ENCODE data around the gene NPFFR2.
"Not testable (repeated sequence)": the region's sequence is repeated elsewhere in the genome, so short reads cannot be mapped to it uniquely, and the experiment has no call there.

The NPFFR2 gene

DNA sequence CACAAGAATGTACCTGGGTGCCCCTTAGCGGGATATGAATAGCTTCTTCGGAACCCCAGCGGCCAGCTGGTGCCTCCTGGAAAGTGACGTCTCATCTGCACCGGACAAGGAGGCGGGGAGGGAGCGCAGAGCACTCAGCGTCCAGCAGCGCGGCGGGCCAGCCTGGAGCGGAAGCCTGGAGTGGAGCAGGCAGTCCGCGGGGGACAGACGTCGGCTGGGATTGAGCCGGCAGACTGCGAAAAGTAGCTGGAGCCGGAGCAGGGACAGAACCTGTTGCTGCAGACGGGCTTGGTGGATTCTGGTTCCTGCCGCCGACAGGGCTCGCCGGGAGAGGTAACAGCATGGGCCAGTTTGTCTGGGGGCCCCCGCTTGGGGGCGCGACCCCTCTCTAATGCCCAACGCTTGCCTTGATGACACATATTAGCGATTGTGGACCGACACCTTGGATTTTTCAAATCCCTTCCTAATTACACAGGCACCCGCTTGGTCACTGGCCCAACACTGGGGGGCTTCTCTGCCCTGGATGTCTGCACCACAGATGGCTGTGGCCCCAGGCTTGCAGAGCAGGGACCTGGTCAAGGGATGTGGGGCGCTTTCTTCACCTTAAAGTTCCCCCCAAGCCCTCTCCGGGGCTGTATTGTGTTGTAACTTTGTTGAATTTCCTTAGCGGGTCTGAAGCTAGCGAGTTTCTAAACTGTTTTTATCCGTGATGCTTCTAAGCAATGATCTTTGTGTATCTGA is at the start of gene NPFFR2:
TSS of gene NPFFR2 (plus strand) at position 133 of the 741 bp plus-strand sequence. CDS start 96,592 bp downstream, outside the sequence.
- no peak for DNase-seq

DNA sequence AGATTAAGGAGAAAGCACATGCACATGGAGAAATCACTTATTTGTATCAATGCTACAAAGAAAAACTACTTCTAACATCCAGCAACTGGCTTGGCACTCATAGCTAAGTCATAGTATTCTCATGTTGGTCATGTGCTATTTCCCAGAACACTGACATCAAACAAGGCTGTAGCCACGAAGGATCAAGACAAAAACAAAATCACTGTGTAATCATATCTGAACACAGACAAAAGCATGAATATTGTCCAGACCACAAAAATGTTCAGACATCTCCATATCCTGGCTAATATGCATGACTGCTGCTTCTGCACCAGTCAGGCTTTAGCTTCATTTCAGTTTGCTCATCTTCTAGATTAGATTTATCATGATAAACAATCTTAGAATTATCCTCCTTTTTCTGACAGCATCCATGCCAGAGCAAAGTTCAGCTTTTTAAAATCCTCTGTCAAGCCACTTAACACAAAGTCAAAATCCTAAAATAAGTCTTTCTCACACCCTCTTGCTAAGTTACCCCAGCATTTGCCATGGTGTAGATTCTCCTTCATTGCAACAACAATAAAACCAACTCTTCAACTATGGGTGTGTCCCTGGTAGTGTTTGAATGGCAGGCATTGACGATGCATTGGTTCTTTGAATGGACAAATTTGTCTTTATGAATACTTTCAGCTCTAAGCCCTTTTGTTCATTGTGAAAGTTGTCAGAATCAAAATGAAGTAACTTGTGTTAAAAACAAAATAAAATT is 39.1 kb upstream of the NPFFR2 start:
- DNase-seq, result no peak

DNA sequence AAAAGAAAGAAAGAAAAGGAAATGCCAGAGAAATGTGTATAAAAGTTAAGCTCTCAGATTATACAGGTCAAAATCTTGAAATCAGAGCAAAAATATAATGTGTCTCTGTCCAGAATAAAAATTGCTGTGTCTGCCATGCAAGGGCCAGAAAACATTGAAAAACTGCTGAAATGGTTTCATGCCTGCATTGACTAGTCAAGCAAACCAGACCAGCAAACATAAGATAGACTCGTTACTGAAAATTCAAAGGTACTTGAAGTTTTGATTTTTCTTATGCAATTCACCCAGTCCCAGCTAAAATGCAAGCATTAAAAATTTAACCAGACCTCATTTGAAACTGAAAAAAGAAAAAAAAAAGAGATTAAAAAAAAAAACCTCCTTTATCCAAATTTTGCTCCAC is 37.2 kb upstream of the NPFFR2 start:
- no peak for DNase-seq

DNA sequence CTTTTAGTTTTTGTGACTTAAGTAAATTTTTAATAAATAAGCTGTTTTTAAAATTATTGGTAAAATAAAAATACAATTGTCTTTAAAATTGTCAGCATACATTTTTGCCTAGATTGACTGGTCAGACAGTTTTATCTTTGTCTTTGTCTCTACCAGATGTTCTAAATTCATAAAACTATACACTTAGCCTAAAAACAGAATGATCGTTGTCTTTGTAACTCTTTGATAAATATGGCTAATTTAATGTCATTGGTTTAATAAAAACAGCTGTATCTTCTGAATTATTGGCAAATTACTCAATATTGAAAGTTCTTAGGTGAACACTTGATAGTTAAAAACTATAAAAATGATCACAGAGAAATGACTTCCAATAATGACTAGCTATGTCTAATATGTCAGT is 36.5 kb upstream of the NPFFR2 start:
- DNase-seq, result no peak

DNA sequence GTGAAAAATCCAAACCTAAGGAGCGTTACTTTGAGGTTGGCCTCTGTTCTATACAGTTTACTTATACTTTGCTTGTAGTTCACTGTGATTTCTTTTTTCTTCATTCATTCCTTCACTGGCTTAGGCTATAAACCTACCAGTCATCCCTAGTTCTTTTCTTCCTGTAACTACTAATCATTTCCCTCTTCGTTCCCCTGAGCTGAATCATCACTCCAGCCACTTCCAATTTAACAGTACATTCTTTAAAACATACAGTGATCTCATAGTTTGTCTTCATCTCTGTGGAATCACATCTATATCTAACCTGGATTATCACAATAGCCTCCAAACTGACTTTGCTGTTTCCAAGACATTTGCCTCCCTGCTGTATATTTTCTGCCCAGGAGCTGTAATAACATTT is 25.2 kb upstream of the NPFFR2 start:
- no peak for DNase-seq

DNA sequence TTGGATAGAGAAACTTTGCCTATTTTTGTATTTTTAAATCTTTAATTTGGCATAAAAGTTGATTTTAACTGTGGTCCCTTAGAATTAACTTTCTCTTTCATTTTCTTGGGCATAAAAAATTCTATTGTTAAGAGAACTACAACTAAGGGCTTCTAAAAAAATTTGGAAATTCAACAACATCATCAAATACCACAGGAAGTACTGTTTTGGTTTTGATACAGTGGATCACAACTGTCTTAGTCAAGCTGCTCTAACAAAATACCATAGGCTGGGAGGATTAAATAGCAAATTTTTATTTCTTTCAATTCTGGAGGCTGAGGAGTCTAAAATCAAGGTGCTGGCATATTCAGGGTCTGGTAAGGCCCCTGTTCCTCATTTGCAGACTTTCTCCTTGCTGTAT is 19.9 kb upstream of the NPFFR2 start:
- DNase-seq, result no peak

DNA sequence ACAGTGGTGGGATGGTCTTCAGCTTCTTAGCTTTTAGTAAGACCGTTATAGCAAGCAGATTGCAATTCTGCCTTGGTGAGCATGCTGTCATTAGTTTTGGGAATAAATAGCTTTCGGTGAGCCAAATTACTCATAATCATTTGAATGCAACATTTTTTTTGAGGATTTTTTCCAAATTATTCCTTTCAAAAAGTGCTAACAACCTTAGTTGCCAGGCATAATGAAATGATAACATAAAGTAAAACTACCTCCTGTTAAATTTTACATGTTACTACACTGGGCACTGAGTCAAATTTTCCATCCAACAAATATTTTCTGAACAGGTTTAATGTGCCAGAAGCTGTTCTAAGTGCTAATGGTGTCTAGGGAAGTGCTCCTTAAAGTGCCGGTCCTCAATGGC is 15.8 kb upstream of the NPFFR2 start:
- no peak for DNase-seq

DNA sequence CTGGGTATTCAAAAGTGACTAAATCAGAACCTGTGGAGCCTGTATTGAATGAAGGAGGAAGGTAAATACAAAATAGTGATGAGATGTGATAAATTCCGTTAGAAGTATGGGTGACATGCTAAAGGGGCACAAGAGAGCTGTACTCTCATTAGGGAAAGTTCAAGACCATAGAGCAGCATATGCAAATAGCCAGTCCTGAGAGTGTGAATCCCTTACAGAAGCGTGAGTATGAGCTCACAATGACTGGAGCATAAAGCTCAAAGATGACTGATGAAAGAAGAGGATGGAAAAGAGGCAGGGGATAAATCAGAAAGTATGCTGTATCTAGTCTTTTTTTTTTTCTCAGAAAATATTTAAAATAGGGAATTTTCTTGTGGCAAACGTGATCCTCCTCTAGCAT is 12.1 kb upstream of the NPFFR2 start:
- DNase-seq, result no peak

DNA sequence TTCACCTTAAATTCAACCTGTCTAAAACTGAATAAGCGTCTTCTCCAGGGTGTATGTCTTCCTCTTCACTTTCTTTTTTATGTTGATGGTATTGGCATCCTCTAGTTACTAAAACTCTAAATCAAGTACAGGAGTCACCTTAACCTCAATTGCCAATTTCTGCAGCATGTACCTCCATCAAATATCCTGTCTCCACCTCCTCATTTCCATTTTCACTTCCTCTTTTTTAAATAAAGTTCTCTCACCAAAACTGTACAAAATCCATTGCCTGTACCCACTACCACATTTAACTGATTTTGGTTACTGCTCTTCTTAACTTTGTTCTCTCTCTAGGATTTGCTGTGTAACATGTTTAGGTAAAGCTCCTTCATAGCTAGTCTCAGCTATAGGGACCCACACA is 9.2 kb upstream of the NPFFR2 start:
- DNase-seq, result no peak

DNA sequence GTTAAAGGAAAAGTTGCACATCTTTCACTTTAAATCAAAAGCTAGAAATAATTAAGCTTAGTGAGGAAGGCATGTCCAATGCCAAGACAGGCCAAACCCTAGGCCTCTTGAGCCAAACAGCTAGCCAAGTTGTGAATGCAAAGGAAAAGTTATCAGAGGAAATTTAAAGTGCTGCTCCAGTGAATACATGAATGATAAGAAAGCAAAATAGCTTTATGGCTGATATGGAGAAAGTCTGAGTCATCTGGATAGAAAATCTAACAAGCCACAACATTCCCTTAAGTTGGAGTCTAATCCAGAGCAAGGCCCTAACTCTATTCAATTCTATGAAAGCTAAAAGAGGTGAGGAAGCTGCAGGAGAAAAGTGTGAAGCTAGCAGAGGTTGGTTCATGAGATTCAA is 23.8 kb downstream of the NPFFR2 start:
- DNase-seq, result no peak

DNA sequence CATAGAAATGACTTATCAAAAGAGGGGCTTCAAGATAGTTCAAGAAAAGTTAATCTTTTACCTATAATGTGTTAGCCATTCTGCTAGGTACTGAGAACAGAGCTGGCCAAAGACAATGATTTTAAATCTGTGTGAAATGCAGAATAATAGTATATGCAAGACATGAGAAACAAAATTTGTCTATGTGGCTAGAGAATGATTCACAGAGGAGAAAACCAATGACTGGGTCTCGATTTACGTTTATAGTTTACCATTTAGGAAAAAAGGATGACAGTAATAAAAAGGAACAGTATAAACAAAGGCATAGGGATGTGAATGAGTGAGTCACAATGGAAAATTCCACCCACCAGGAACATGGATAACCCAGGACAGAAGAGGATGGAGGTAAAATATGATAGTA is 31.9 kb downstream of the NPFFR2 start:
- DNase-seq, result no peak

DNA sequence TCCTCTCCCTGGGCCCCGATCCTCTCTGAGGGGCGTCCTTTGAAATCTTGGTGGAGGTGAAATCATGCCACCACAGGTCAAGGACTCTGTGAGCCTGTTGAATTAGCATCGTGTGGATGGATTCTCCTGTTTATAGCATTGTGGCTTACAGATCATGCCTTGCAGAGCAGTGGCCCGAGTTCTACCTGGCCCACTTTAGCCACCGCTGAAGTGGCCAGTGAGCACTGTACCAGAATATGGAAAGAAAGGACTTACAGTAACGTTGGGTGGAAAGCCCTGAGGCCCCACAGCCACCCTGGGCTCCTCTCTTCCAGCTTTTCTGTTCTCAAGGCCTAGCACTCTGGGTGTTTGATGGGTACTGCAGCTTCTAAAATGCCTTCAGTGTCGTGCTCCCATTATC is 35.3 kb downstream of the NPFFR2 start:
- no peak for DNase-seq

DNA sequence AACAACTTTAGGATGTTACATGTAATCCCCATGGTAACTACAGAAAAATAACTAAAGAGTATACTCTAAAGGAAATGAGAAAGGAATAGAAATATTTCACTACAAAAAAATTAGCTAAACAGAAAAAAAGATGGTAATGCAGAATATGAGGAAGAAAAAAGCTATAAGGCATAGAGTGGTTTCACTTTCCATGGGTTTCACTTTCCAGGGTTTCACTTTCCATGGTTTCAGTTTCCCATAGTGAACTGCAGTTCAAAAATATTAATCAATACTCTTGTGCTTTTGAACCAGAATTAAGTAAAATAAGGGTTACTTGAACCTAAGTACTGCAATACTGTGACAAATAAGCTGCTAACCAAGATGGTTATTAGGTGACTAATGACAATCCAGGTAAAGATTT is 42.0 kb downstream of the NPFFR2 start:
- DNase-seq, result no peak

DNA sequence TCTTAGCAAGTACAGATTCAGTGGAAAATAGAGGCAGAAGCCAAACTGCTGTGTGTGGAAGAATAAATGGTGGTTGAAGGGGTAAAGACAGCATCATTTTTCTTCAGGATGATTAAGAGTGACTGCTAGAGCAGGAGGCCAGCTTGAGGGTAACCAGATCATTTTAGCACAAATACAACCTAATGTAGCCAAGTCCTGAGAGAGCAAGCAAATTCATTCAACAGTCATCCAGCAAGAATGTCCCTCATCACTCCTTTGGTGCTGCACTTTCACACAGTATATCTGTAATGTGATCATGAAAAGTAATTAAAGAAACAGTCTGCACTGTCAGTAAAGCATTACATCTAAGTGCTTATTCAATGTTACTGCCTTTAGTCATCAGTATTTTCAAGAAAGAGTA is 44.8 kb downstream of the NPFFR2 start:
- no peak for DNase-seq

DNA sequence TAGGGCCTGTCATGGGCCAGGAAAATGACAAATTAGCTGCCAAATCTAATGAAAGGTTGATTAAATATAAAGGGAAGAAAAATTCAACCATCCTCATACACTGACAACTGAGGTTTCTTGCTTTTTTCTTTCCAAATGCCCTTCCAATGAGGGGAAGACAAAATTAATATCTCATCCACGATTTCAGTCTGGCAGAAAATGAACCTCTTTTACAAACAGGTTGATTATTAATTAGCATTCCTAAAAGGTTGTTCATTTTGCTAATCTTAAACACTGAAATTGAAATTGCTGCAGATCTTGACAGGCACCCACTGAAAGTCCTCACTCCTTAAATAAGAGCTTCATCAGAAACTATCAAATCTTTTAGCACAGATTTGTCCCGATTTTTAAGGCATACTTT is 45.5 kb downstream of the NPFFR2 start:
- DNase-seq, result no peak

DNA sequence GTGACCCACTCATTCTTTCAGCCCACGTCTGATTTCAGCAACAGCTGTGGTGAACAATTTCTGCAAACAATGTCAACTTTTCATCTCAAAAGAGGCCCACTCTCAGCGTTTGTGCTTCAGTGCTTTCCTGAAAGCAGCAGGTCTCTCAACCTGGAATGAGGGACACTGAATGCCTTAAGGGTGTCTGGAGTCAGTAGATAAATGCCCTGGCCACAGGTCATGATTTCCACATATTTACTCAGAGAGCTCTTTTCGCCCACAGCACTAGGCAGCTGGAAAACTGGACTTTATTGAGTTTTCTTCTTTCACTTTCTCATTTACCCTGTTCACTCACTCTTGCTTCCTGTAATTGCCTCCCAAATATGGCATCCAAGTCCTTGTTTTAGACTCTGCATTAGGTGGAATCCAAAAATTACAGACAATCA is 52.8 kb downstream of the NPFFR2 start:
- DNase-seq, result no peak

DNA sequence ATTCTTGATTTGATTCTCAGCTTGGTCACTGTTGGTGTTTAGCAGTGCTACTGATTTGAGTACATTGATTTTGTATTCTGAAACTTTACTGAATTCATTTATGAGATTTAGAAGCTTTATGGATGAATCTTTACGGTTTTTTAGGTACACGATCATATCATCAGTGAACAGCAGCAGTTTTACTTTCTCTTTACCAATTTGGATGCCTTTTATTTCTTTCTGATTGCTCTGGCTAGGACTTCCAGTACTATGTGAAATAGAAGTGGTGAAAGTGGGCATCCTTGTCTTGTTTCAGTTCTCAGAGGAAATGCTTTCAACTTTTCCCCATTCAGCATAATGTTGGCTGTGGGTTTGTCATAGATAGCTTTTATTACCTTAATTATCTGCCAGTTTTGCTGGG is 58.8 kb downstream of the NPFFR2 start:
- DNase-seq, result not testable (repeated sequence)

DNA sequence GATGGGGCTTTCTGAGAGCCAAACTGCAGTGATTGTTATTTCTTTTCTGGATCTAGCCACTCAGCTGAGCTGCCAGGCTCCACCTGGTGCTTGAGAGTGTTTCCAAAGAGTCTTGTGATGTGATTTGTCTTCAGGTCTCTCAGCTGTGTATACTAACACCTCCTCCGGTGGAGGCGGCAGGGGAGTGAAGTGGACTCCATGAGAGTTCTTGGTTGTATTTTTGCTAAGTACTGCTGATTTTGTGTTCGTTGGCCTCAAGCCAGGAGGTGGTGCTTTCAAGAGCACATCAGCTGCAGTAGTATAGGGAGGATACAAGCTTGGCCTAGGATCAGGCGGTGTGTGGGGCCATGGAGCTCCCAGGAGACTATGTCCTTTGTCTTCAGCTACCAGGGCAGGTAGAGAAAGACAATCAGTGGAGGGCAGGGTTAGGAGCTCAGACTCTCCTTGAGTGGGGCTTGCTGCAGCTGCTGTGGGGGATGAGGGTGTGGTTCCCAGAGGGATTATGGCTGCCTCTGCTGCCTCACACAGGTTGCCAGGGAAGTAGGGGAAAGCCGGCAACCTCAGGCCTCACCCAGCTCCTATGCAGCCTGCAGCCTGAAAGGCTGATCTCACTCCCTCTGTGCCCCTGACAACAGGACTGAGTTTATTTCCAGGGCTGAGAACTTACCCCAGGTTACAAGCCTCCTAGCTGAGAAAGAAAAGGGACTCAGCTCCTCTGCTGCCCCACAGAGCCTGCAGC is 62.4 kb downstream of the NPFFR2 start:
- no peak for DNase-seq

DNA sequence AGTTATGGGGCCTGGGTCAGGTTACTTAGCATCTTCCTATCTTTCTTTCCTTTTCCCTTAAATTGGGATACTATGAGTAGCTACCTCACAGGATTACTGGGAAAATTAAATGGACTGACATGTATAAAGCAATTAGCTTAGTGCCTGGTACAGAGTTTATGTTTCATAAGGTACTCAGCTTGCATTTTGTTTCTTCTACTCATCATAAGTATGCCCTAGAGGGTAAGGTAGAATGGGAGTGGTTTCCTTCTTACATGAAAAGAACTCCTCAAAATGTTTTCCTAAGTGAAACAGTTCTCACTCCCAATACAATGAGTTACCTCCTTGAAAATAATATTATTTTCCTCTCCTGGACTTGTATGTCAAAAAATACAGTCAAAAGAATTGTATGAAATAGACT is 75.7 kb downstream of the NPFFR2 start:
- no peak for DNase-seq

DNA sequence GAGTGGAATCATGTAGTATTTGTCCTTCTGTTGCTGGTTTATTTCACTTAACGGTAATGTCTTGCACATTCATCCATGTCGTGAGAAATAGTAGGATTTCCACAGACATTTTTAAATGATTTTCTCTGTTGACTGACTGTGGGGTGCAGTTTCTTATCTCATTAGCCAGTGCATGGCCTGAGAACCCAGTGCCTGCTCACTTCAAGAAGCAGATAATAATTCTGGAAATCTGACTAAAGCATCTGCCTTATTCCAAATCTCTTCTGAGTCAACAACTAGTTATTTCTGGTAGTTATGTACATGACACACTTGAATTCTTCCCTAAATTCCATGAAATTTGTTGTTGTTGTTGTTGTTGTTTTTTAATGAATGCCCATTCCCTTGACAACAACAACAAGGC is 77.6 kb downstream of the NPFFR2 start:
- no peak for DNase-seq

DNA sequence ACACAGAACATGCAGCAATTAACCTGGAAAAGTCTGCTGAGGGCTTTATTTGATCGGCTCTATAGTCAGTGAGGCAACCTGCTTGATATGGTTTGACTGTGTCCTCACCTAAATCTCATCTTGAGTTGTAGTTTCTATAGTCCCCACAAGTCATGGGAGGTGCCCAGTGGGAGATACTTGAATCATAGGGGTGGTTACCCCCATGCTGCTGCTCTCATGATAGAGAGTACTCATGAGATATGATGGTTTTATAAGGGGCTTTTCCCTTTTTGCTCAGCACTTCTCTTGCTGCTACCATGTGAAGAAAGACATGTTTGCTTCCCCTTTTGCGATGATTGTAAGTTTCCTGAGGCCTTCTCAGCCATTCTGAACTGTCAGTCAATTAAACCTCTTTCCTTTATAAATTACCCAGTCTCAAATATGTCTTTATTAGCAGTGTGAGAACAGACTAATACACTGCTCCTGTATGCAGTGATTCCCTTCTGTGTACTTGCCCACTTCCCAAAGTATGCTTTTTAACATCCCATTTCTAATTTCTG is 78.2 kb downstream of the NPFFR2 start:
- DNase-seq, result no peak

DNA sequence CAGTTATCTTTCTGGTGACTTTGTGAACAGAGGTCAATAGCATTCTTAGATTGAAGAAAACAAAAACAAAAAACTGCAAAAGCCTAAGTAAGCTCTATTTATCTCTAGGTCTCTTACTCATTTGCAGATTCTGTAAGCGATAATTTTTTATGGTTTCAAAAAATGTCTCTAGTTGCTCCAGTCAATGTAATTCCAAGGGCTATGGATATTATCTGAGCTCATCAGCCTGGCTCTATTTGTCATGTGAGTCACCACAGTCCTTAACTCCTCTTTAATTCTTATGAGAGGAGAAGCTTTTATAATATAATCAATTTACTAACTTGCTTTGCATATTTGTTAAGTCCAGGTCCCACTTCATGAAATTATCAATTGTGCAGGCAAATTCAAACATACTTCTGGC is 79.1 kb downstream of the NPFFR2 start:
- DNase-seq, result no peak

DNA sequence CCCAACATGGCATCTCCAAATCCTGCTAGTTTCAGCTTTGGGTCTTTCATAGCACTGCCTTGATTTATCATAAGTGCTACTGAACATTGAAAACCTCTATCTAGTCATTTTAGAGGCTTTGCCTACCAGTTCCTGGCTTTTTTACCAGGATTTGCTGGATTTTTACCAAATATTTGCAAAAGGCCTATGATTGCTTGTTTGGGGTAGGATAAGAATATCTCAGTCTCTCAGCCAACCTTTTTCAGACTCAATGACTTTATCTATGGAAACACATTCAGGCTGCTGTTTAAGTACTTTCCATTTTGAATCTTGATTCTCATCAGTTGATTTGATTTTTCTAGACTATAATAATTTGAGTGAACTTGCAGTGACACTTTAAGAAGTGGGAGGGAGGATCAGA is 80.1 kb downstream of the NPFFR2 start:
- DNase-seq, result no peak
